Right forelimb (tissue), 1 donor: ENCODE data around the gene HSD11B1.
"Not testable (repeated sequence)": the region's sequence is repeated elsewhere in the genome, so short reads cannot be mapped to it uniquely, and the experiment has no call there.

Experiments used
- DNase-seq: peaks from one replicate; pipeline ENCODE4 v3.0.0-alpha.2; 2018

HSD11B1 gene

DNA sequence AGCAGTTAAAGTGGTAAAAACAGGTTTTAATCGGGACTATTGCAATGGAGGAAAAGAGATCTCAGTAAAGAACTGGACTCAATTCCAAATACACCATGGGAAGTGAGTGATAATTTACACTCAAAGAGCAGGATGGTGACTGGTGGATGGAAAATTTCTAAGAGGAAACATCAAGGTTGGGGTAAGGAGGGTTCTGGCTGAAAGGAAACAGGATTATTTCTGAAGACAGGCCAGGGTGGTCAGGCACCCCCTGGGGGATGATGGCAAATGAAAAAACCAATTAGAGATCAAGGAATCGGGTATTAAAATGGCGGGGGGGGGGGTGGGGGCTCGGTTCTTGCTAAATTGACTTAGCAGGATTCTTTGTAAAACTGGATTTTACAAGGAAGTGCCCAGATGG is 12.3 kb upstream of the HSD11B1 start:
- no peak for DNase-seq

- peak; percentile 78 for DNase-seq
These were observed 11.7 kb upstream of the HSD11B1 start for GRCh38 chr1:209692745-209693504.

DNA sequence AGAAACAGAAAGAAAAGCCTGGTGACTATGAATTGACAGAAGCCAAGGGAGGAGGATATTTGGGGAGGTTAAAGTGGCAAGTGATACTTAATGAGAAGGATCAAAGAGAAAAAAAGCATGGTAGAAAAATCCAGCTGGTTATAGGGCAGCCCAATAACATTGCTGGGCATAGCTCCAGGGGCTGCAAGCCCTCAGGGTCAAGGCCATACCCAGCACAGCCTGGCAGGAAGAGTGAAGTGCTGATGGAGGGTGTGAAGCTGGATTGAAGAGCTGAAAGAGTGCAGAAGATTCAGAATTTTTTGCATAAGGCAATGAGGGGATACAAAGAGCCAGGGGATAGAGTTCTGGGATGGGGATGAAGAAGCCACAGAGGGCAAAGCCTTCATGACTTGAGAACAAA is 8.0 kb upstream of the HSD11B1 start:
- DNase-seq, result no peak

- no peak for DNase-seq
These were observed 7.5 kb upstream of the HSD11B1 start for GRCh38 chr1:209697126-209697525.

- not testable (repeated sequence) for DNase-seq
These were observed 4.0 kb upstream of the HSD11B1 start for GRCh38 chr1:209700686-209701085.

DNA sequence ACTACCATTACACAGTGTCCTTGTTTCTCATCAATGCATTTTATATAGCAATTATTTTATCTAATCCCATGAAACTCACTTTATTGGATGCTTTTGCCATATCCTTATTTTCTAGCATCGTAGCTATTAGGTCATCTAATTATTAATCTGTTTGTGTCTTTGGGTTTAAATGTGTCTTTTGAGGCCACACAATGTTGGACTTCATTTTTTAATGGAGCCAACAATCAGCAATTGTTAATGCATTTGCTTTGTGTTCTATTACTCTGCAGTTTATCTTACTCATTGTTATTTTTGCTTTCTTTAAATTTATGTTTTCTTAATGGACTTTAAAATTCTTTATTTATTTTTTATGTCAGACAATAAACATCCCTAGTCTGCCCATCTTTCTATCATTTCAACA is 1.8 kb upstream of the HSD11B1 start:
- no peak for DNase-seq

- no peak for DNase-seq
These were observed 677 bp upstream of the HSD11B1 start for GRCh38 chr1:209703834-209704504.

DNA sequence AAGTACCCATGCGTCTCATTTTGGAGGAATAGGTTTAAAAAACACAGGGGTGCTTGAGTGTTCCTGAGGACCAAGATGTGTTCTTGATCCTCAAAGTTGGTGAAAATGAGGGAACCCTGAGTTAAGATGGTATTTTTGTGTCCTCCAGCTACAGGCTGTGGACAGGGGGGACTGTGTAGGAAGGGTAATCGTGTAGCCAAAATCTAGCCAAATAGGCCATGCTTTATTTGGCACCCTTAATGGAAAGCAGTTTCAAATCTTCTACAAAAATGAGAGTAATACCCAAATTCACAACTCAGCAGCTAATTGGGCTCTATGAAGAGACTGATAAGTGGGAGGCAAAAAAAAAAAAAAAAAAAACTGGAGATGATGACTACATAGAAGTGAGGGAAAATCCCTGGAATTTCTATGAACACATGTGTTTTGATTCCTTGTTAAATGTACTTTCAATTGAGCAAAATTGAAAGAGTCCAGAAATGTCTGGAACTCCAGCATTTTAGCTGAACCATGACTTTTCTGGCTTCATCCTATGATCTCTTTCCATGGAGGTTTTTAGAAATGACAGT is 470 bp downstream of the HSD11B1 start:
- no peak for DNase-seq

- no peak for DNase-seq
These were observed 2.0 kb downstream of the HSD11B1 start for GRCh38 chr1:209706622-209707021.

DNA sequence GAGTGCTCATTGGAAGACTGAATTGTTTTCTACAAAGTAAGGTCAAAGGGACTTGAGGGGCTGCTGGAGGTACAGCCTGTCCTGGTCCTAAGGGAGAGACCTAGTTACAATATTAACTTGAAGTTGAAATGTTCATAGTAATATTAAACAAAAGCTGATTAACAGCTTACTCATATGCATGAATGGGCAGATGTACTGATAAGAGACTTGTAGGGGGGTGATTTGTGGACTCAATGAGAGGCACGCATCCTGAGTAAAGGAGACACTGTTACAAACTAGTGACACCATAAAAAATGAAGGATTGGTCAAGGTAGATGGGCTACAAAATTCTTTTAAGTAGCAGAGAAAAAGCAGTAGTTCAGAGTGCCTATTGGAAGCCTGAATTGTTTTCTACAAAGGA is 2.7 kb downstream of the HSD11B1 start:
- no peak for DNase-seq

GRCh38 chr1:209708297-209708696 is 3.7 kb downstream of the HSD11B1 start:
- no peak for DNase-seq

DNA sequence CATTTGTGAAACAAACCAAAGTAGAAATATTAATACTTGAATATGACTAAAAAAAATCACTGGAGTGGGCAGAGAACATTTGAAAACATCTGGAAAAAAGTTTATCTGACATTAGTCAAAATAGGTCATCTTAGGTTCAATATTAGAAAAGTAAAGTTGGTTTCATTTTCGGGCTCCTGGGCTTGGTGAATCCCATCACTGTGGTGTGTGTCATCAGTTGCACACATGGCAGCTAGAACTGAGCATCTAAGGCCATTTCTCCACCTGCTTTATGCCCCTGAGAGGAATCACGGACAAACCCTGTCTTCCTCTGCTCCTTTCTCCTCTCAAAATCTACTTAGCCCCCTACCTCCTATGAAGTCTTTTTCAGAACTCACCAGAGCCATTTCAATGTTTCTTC is 5.4 kb downstream of the HSD11B1 start:
- no peak for DNase-seq

- no peak for DNase-seq
These were observed 6.2 kb downstream of the HSD11B1 start for GRCh38 chr1:209710847-209711246.

DNA sequence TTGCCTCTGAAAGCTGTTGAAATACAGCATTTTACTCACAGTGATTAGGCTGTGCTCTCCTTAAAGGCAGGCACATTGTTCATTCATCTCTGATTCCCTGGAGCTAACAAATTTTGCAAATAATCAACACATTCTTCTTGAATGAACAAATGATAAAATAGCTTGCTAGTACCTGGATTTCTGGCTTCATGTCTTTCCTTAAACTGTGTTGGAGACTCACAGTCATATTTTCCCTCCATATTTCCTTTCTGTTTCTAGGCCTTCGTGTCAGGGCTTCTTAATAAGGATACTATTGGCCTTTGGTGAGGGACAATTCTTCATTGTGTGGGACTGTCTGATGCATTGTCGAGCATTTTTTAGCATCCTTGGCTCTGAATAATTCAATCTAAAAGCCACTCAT is 9.7 kb downstream of the HSD11B1 start:
- DNase-seq, result no peak

DNA sequence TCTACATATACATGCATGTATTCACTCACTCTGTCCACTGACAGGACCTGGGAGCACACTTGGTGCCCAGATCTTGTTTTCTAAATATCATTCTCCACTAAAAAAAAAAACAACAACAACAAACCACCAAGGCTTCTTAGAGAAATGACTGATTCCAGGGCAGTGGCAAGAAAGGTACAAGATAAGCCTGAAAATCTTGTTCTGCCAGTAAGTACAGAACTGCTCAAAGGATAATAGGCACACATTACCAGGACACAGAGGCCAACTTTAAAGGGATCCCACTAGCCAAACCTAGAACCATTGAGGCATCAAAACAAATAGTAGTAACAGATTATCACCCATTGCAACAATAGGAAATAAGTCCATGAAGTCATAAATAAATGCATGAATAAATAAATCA is 10.7 kb downstream of the HSD11B1 start:
- DNase-seq, result no peak

DNA sequence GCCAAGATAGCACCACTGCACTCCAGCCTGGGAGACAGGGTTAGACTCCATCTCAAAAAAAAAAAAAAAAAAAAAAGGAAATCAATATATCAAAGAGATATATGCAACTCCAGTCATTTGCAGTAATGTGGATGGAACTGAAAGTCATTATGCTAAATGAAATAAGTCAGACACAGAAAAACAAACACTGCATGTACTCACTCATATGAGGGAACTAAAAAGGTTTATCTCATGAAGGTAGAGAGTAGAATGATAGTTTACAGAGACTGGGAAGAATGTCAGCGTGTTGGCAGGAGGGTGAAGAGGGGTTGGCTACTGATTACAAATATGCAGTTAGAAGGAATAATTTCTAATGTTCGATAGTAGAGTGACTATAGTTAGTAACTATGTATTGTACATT is 13.2 kb downstream of the HSD11B1 start:
- no peak for DNase-seq

- DNase-seq, result no peak
These were observed 15.7 kb downstream of the HSD11B1 start for GRCh38 chr1:209720326-209720725.

DNA sequence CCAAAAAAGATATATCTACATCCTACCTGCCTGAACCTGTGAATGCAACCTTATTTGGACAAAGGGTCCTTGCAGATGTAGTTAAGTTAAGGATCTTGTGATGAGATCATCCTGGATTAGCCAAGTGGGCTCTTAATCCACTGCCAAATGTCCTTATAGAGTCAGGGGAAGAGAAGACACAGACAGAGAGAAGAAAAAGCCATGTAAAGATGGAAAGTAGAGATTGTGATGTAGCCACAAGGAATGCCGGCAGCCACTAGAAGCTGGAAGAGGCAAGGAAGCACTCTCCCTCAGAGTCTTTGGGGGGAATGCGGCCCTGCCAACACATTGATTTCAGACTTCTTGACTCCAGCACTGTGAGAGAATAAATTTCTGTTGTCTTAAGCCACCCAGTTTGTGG is 16.2 kb downstream of the HSD11B1 start:
- no peak for DNase-seq

DNA sequence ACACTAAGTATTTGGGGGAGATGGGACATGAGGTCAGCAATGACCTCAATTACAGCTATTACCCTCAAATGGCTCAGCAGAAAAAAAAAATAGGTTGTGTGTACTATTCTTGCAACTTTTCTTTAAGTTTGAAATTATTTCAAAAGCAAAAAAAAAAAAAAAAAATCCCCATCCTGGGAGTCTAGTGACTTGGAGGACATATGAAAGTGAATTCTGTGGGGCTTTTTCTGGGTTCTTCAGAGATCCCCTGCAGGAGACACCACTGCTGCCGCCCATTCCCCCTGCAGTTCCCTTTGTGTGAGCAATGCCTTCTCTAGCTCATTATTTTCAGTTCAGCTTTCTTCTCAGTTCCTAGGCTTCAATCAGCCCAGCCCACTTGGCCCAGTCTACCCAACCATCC is 16.7 kb downstream of the HSD11B1 start:
- DNase-seq, result no peak

DNA sequence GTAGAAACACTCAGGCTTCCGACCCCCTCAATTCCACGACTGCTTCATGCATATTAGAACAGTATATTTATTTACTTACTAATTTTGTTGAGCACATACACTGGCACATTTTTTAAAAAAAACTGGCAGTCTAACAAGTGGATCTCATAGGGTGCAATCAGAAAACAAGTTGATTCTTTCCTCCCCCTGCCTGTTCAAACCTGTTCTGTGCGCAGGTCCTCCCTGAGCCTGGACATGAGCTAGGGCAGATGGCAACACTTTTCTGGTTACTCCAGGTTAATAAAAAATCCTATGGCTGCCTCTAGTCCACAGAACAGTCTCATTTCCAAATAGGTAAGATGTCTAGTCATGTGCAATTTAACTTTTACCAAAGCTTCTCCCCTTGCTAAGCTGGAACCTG is 18.6 kb downstream of the HSD11B1 start:
- no peak for DNase-seq

DNA sequence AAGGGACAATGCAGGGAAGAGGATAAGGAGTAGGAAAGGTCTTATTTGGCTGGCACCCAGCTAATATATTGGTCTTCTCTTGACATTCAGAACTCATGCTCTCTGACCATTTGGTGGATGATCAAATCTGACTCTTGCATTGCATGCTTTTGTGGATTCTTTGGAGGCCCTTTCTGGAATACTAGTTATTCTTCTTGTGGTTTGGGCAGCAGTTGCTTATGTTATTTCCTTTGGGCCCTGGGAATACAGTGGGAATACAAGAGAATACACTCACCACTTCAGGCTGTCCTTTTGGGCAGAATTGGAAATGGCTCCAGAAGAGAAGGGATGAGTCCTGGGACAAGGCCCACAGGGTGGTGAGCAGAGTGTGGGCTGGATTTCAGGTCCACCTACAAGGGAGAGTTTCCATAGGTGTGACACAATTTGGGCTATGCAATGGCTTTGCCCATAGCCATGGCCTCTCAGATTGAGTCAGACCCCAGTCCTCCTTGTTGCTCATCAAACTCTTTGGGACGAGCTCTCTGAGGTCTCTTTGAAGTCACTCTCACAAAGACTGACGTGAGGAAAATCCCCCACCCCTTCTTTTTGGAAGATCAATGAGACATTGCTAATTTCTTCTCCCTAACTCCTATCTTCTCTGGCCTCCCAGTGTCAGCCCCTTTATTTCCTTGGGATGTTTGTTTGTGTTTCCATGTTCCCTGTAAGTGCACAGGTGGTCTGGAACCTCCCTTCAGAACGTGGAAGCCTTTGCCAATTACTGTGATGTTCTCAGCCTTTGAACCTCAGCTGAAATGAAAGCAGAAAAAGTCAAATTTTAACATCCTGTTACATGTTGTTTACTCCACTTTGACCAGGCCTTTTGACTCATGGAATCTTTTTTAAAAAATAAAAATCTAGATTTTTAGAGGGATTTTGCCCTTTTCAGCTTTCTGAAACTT is 19.4 kb downstream of the HSD11B1 start:
- DNase-seq, result no peak

DNA sequence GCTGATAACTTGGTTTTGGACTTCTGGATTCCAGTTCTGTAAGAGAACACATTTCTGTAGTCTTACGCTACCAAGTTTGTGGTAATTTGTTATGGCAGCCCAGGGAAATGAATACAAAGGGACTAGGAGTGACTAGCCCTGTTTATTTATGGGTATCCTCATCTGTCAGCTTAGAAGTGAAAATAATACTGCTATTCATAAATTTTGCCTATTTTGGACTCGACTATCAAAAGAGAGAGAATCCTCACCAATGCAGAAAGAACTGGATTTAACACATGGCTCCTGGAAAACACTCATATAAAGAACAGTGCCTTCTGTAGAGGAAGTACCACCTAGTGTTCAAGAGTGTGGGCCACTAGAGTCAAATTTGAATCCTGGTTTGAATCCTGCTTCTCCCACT is 22.6 kb downstream of the HSD11B1 start:
- no peak for DNase-seq

DNA sequence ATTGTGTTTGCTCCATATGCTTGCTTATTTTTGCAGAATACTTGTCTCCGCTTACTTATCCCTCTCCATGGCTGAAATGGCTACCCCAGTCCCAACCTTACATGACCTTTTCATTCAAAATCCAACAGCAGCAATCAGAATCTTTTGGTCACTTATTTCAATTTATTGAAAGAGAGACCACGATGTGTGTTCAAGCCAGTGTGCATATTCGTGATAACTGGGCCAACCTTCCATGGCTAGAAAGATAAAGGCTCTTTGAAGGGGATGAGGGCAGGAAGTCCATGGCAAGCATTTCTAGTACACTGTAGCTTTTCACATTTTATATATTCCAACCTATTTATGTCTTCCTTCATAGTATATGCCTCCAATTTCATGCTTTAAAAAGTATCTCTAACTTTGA is 23.1 kb downstream of the HSD11B1 start:
- no peak for DNase-seq
